Measurements from ENCODE around the gene KIF18A. TPM values are rescaled to one million over a fixed set of nuclear protein-coding genes. Genes with fewer than 3 reads are reported as not detected.
"Not testable (repeated sequence)": the region's sequence is repeated elsewhere in the genome, so short reads cannot be mapped to it uniquely, and the experiment has no call there.

The KIF18A gene
- total RNA-seq, 1 experiment from 2014 or later, result 20.6 TPM

GRCh38 chr11:28137366-28137765 lies 29.4 kb upstream of the KIF18A start (continued):
- TF ChIP-seq, protein P1, sequence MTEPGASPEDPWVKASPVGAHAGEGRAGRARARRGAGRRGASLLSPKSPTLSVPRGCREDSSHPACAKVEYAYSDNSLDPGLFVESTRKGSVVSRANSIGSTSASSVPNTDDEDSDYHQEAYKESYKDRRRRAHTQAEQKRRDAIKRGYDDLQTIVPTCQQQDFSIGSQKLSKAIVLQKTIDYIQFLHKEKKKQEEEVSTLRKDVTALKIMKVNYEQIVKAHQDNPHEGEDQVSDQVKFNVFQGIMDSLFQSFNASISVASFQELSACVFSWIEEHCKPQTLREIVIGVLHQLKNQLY (CRISPR knock-in tag; IDR thresholded peaks at IDR 0.05), result no peak
- TF ChIP-seq JAZF1 (CRISPR knock-in tag; IDR thresholded peaks at IDR 0.05) (no peak), USF1 (CRISPR knock-in tag; IDR thresholded peaks at IDR 0.05) (no peak), KAT7 (CRISPR knock-in tag; IDR thresholded peaks at IDR 0.05; ENCODE audit: borderline replicate concordance) (no peak)
- TF ChIP-seq, protein P2, sequence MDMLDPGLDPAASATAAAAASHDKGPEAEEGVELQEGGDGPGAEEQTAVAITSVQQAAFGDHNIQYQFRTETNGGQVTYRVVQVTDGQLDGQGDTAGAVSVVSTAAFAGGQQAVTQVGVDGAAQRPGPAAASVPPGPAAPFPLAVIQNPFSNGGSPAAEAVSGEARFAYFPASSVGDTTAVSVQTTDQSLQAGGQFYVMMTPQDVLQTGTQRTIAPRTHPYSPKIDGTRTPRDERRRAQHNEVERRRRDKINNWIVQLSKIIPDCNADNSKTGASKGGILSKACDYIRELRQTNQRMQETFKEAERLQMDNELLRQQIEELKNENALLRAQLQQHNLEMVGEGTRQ (CRISPR knock-in tag; IDR thresholded peaks at IDR 0.05), result no peak

DNA sequence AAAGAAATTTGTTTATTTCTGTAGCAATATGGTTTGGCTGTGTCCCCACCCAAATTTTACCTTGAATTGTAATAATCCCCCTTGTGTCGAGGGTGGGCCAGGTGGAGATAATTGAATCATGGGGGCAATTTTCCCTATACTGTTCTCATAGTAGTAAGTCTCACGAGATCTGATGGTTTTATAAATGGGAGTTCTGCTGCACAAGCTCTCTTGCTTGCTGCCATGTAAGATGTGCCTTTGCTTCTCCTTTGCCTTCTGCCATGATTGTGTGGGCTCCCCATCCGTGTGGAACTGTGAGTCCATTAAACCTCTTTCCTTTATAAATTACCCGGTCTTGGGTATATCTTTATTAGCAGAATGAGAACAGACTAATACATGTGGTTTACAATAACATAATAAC lies 28.2 kb upstream of the KIF18A start:
- CTCF ChIA-PET, result not testable (repeated sequence)
- H3K36me3 Mint-ChIP-seq, result peaks cover 86% of the 10 kb centered on the region

DNA sequence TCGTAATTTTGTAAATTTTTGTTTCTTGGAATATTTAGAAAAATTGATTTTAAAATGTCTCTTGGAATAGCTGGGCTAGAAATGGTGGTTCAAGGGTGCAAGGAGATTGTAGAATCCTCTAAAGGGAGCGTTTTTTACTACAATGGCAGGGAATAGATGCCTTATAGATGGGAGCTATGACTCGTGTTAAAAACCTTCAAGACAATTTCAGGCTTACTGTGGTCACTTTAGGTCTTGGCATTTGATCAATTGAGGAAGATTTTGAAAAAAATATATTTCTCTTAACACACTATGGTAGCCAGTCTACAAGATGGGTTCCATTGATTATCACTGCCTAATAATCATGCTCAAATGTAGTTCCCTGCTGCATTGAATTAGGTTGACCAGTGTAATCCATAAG lies 25.2 kb upstream of the KIF18A start:
- Mint-ChIP-seq H3K4me3 (no peak overlapping the region), H3K9me3 (peaks cover 52% of the 10 kb centered on the region), H3K27me3 (ENCODE audit: low read depth) (no peaks in the 10 kb centered on the region), H3K27ac (no peak overlapping the region), H3K36me3 (peaks cover 56% of the 10 kb centered on the region), H3K4me1 (peaks cover 24% of the 10 kb centered on the region)
- ATAC-seq, result no peak
- TF ChIP-seq, protein P1 (CRISPR knock-in tag; IDR thresholded peaks at IDR 0.05), result no peak
- no peak for TF ChIP-seq ELF4 (CRISPR knock-in tag; IDR thresholded peaks at IDR 0.05; ENCODE audit: low read depth)
- no peak for TF ChIP-seq ZNF671 (CRISPR knock-in tag; IDR thresholded peaks at IDR 0.05)
- TF ChIP-seq ESRRA (CRISPR knock-in tag; IDR thresholded peaks at IDR 0.05; ENCODE audit: borderline replicate concordance), result no peak
- TF ChIP-seq TEAD4 (CRISPR knock-in tag; IDR thresholded peaks at IDR 0.05), result no peak
- TF ChIP-seq, protein P3, sequence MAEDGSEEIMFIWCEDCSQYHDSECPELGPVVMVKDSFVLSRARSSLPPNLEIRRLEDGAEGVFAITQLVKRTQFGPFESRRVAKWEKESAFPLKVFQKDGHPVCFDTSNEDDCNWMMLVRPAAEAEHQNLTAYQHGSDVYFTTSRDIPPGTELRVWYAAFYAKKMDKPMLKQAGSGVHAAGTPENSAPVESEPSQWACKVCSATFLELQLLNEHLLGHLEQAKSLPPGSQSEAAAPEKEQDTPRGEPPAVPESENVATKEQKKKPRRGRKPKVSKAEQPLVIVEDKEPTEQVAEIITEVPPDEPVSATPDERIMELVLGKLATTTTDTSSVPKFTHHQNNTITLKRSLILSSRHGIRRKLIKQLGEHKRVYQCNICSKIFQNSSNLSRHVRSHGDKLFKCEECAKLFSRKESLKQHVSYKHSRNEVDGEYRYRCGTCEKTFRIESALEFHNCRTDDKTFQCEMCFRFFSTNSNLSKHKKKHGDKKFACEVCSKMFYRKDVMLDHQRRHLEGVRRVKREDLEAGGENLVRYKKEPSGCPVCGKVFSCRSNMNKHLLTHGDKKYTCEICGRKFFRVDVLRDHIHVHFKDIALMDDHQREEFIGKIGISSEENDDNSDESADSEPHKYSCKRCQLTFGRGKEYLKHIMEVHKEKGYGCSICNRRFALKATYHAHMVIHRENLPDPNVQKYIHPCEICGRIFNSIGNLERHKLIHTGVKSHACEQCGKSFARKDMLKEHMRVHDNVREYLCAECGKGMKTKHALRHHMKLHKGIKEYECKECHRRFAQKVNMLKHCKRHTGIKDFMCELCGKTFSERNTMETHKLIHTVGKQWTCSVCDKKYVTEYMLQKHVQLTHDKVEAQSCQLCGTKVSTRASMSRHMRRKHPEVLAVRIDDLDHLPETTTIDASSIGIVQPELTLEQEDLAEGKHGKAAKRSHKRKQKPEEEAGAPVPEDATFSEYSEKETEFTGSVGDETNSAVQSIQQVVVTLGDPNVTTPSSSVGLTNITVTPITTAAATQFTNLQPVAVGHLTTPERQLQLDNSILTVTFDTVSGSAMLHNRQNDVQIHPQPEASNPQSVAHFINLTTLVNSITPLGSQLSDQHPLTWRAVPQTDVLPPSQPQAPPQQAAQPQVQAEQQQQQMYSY (CRISPR knock-in tag; IDR thresholded peaks at IDR 0.05), result no peak
- TF ChIP-seq ZNF281 (CRISPR knock-in tag; IDR thresholded peaks at IDR 0.05), result no peak
- no peak for DNase-seq (ENCODE audit: low spot score)
- ChIA-PET CTCF (no interaction called here), POLR2A (interaction anchor here (0.6 kb wide), 1 partner anchor 27 kb away, joined by 3 read pairs; no protein-coding TSS in a partner anchor)

More for the DNA sequence above, 28.2 kb upstream of the KIF18A start:
- DNase-seq (ENCODE audit: low spot score); H3K4me3 Mint-ChIP-seq; H3K27ac Mint-ChIP-seq; POLR2A ChIA-PET; ATAC-seq; H3K27me3 Mint-ChIP-seq (ENCODE audit: low read depth): not testable (repeated sequence)
- Mint-ChIP-seq H3K9me3 (peaks cover 82% of the 10 kb centered on the region), H3K4me1 (peaks cover 12% of the 10 kb centered on the region)
